ENCODE results near the gene COBLL1. TPM values are rescaled to one million over a fixed set of nuclear protein-coding genes. Genes with fewer than 3 reads are reported as not detected.
A peak's percentile ranks its signal among the peaks of the same experiment; 100 is the strongest.

Gene COBLL1
- not detected for total RNA-seq
- polyA plus RNA-seq, result not detected

GRCh38 chr2:164841719-164842623 is at the start of gene COBLL1:
COBLL1 (minus strand) TSS chr2:164841823; CDS start chr2:164841196, 627 bp downstream.
- no peaks in the 10 kb centered on the region for H3K36me3 Mint-ChIP-seq

GRCh38 chr2:164890544-164890943 is 48.9 kb upstream of the COBLL1 start:
- Histone ChIP-seq H3K27ac (ENCODE audit: low read depth, low read length) (no peak overlapping the region), H3K36me3 (ENCODE audit: insufficient read depth, low read length) (no peaks in the 10 kb centered on the region), H3K9me3 (ENCODE audit: low read length) (no peaks in the 10 kb centered on the region), H3K4me3 (ENCODE audit: low read length) (no peak overlapping the region), H3K27me3 (ENCODE audit: insufficient read depth, low read length, poor library complexity, severe bottlenecking) (no peaks in the 10 kb centered on the region), H3K4me1 (ENCODE audit: insufficient read depth, low read length) (no peaks in the 10 kb centered on the region)
- CTCF ChIA-PET, result no interaction called here
- Mint-ChIP-seq H3K9me3 (peaks cover 0 to 3% (median 0%) of the 10 kb centered on the region in 5 donors), H3K4me1 (no peaks in the 10 kb centered on the region), H3K27me3 (no peaks in the 10 kb centered on the region), H3K4me3 (no peak overlapping the region), H3K36me3 (no peaks in the 10 kb centered on the region), H3K27ac (no peak overlapping the region)
- POLR2A ChIA-PET, result no interaction called here
- no peak for DNase-seq

More at GRCh38 chr2:164841719-164842623, at the start of gene COBLL1:
- peak within 1 kb of the TSS; percentile 54 to 76 (median 59) for H3K4me3 Mint-ChIP-seq
- peaks cover 4 to 11% (median 6%) of the 10 kb centered on the region in 3 donors for H3K4me1 Mint-ChIP-seq
- peak within 1 kb of the TSS in 1 of 8 donors; percentile 43 for H3K27ac Mint-ChIP-seq
- peak in 1 of 5 donors; percentile 2 for DNase-seq
- H3K27me3 ChIP-seq (ENCODE audit: insufficient read depth, low read length, poor library complexity, severe bottlenecking), result peaks cover 4% of the 10 kb centered on the region
- no peaks in the 10 kb centered on the region for H3K9me3 ChIP-seq (ENCODE audit: low read length)
- CTCF ChIA-PET, result no interaction called here
- no peaks in the 10 kb centered on the region for H3K4me1 ChIP-seq (ENCODE audit: insufficient read depth, low read length)
- no peaks in the 10 kb centered on the region for H3K36me3 ChIP-seq (ENCODE audit: insufficient read depth, low read length)
- no peak within 1 kb of the TSS for H3K27ac ChIP-seq (ENCODE audit: low read depth, low read length)
- peaks cover 23 to 37% of the 10 kb centered on the region in 2 donors for H3K27me3 Mint-ChIP-seq
- POLR2A ChIA-PET, result no interaction called here
- peaks cover 0 to 5% (median 2%) of the 10 kb centered on the region in 5 donors for H3K9me3 Mint-ChIP-seq
- no peak within 1 kb of the TSS for H3K4me3 ChIP-seq (ENCODE audit: low read length)

GRCh38 chr2:164888592-164888991 is 47.0 kb upstream of the COBLL1 start:
- Mint-ChIP-seq H3K27me3 (no peaks in the 10 kb centered on the region), H3K36me3 (no peaks in the 10 kb centered on the region), H3K4me1 (no peaks in the 10 kb centered on the region), H3K9me3 (peaks cover 0 to 3% (median 0%) of the 10 kb centered on the region in 5 donors), H3K4me3 (no peak overlapping the region), H3K27ac (no peak overlapping the region)
- Histone ChIP-seq H3K4me3 (ENCODE audit: low read length) (no peak overlapping the region), H3K27ac (ENCODE audit: low read depth, low read length) (no peak overlapping the region), H3K36me3 (ENCODE audit: insufficient read depth, low read length) (no peaks in the 10 kb centered on the region), H3K9me3 (ENCODE audit: low read length) (no peaks in the 10 kb centered on the region), H3K4me1 (ENCODE audit: insufficient read depth, low read length) (no peaks in the 10 kb centered on the region), H3K27me3 (ENCODE audit: insufficient read depth, low read length, poor library complexity, severe bottlenecking) (no peaks in the 10 kb centered on the region)
- no peak for DNase-seq
- ChIA-PET CTCF (no interaction called here), POLR2A (no interaction called here)

- H3K4me1 Mint-ChIP-seq, result no peaks in the 10 kb centered on the region
- Histone ChIP-seq H3K9me3 (ENCODE audit: low read length) (no peaks in the 10 kb centered on the region), H3K4me1 (ENCODE audit: insufficient read depth, low read length) (no peaks in the 10 kb centered on the region), H3K27me3 (ENCODE audit: insufficient read depth, low read length, poor library complexity, severe bottlenecking) (no peaks in the 10 kb centered on the region), H3K36me3 (ENCODE audit: insufficient read depth, low read length) (no peaks in the 10 kb centered on the region), H3K27ac (ENCODE audit: low read depth, low read length) (no peak overlapping the region), H3K4me3 (ENCODE audit: low read length) (no peak overlapping the region)
- ChIA-PET CTCF (no interaction called here), POLR2A (no interaction called here)
- no peaks in the 10 kb centered on the region for H3K36me3 Mint-ChIP-seq
- H3K27me3 Mint-ChIP-seq, result no peaks in the 10 kb centered on the region
- DNase-seq, result no peak
- no peak overlapping the region for H3K27ac Mint-ChIP-seq
- H3K9me3 Mint-ChIP-seq, result peaks cover 0 to 3% (median 0%) of the 10 kb centered on the region in 5 donors
- no peak overlapping the region for H3K4me3 Mint-ChIP-seq
Measured at GRCh38 chr2:164887434-164888144, 46.0 kb upstream of the COBLL1 start.

GRCh38 chr2:164882276-164882675 is 40.7 kb upstream of the COBLL1 start:
- ChIA-PET CTCF (no interaction called here), POLR2A (no interaction called here)
- Histone ChIP-seq H3K36me3 (ENCODE audit: insufficient read depth, low read length) (no peaks in the 10 kb centered on the region), H3K4me1 (ENCODE audit: insufficient read depth, low read length) (no peaks in the 10 kb centered on the region), H3K9me3 (ENCODE audit: low read length) (no peaks in the 10 kb centered on the region), H3K4me3 (ENCODE audit: low read length) (no peak overlapping the region), H3K27me3 (ENCODE audit: insufficient read depth, low read length, poor library complexity, severe bottlenecking) (no peaks in the 10 kb centered on the region), H3K27ac (ENCODE audit: low read depth, low read length) (no peak overlapping the region)
- no peaks in the 10 kb centered on the region for H3K36me3 Mint-ChIP-seq
- peaks cover 0 to 3% (median 0%) of the 10 kb centered on the region in 5 donors for H3K9me3 Mint-ChIP-seq
- no peak for DNase-seq
- H3K4me3 Mint-ChIP-seq, result no peak overlapping the region
- no peaks in the 10 kb centered on the region for H3K27me3 Mint-ChIP-seq
- H3K27ac Mint-ChIP-seq, result no peak overlapping the region
- no peaks in the 10 kb centered on the region for H3K4me1 Mint-ChIP-seq

GRCh38 chr2:164881524-164881923 is 39.9 kb upstream of the COBLL1 start:
- Histone ChIP-seq H3K9me3 (ENCODE audit: low read length) (no peaks in the 10 kb centered on the region), H3K4me3 (ENCODE audit: low read length) (no peak overlapping the region), H3K36me3 (ENCODE audit: insufficient read depth, low read length) (no peaks in the 10 kb centered on the region), H3K27me3 (ENCODE audit: insufficient read depth, low read length, poor library complexity, severe bottlenecking) (no peaks in the 10 kb centered on the region), H3K4me1 (ENCODE audit: insufficient read depth, low read length) (no peaks in the 10 kb centered on the region), H3K27ac (ENCODE audit: low read depth, low read length) (no peak overlapping the region)
- no peaks in the 10 kb centered on the region for H3K36me3 Mint-ChIP-seq
- H3K4me1 Mint-ChIP-seq, result no peaks in the 10 kb centered on the region
- no peak overlapping the region for H3K4me3 Mint-ChIP-seq
- CTCF ChIA-PET, result no interaction called here
- H3K9me3 Mint-ChIP-seq, result peaks cover 0 to 3% (median 0%) of the 10 kb centered on the region in 5 donors
- no peak for DNase-seq
- H3K27me3 Mint-ChIP-seq, result no peaks in the 10 kb centered on the region
- POLR2A ChIA-PET, result no interaction called here
- no peak overlapping the region for H3K27ac Mint-ChIP-seq

- H3K4me1 Mint-ChIP-seq, result no peaks in the 10 kb centered on the region
- no peak for DNase-seq
- ChIA-PET POLR2A (no interaction called here), CTCF (no interaction called here)
- no peak overlapping the region for H3K4me3 ChIP-seq (ENCODE audit: low read length)
- H3K36me3 Mint-ChIP-seq, result no peaks in the 10 kb centered on the region
- H3K9me3 ChIP-seq (ENCODE audit: low read length), result no peaks in the 10 kb centered on the region
- H3K4me3 Mint-ChIP-seq, result no peak overlapping the region
- no peak overlapping the region for H3K27ac Mint-ChIP-seq
- peaks cover 0 to 3% (median 0%) of the 10 kb centered on the region in 5 donors for H3K9me3 Mint-ChIP-seq
- no peaks in the 10 kb centered on the region for H3K27me3 Mint-ChIP-seq
- no peak overlapping the region for H3K27ac ChIP-seq (ENCODE audit: low read depth, low read length)
- no peaks in the 10 kb centered on the region for H3K27me3 ChIP-seq (ENCODE audit: insufficient read depth, low read length, poor library complexity, severe bottlenecking)
- no peaks in the 10 kb centered on the region for H3K36me3 ChIP-seq (ENCODE audit: insufficient read depth, low read length)
- no peaks in the 10 kb centered on the region for H3K4me1 ChIP-seq (ENCODE audit: insufficient read depth, low read length)
Measured at GRCh38 chr2:164879901-164880535, 38.4 kb upstream of the COBLL1 start.

- POLR2A ChIA-PET, result no interaction called here
- no peak overlapping the region for H3K4me3 ChIP-seq (ENCODE audit: low read length)
- no peaks in the 10 kb centered on the region for H3K4me1 Mint-ChIP-seq
- no peaks in the 10 kb centered on the region for H3K36me3 ChIP-seq (ENCODE audit: insufficient read depth, low read length)
- H3K27ac Mint-ChIP-seq, result no peak overlapping the region
- no peak overlapping the region for H3K4me3 Mint-ChIP-seq
- H3K9me3 Mint-ChIP-seq, result peaks cover 0 to 6% (median 0%) of the 10 kb centered on the region in 5 donors
- H3K4me1 ChIP-seq (ENCODE audit: insufficient read depth, low read length), result no peaks in the 10 kb centered on the region
- H3K27ac ChIP-seq (ENCODE audit: low read depth, low read length), result no peak overlapping the region
- no peaks in the 10 kb centered on the region for H3K27me3 ChIP-seq (ENCODE audit: insufficient read depth, low read length, poor library complexity, severe bottlenecking)
- DNase-seq, result no peak
- no peaks in the 10 kb centered on the region for H3K9me3 ChIP-seq (ENCODE audit: low read length)
- CTCF ChIA-PET, result no interaction called here
- no peaks in the 10 kb centered on the region for H3K27me3 Mint-ChIP-seq
- H3K36me3 Mint-ChIP-seq, result no peaks in the 10 kb centered on the region
Measured at GRCh38 chr2:164877927-164878326, 36.3 kb upstream of the COBLL1 start.

Data from CD8-positive, alpha-beta memory T cell (primary cell).